ENCODE measurements around the gene PEAK3.

The PEAK3 gene

DNA sequence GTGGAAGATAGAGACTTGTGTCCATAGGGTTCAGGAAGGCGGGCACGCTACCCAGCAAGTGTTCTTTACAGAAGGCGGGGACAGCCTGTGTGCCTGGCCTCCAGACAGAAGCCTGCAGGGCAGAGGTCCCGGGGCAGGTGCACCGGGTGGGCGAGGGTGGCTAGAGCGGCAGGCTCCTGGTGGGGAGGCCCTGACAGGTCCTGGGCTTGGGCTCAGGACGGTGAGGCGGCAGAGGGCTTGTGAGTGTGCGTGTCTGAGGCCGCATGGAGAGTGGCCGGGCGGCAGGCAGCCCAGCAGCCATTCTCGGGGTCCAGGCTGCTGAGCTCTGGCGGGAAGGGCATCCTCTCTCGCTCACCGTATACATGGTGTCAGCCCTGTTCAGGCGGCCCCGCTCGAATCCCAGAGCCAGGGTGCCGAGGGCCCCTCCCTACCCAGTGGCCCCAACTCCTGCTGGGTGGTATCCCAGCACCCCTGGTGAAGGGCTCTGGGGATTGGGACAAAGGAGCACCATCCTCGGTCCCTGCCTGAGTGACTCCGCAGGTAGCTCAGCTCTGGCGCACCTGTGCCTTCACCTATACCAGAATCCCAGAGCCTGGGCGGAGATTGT, 35.9 kb downstream of the PEAK3 start:
- Histone ChIP-seq H3K79me2 (ENCODE audit: insufficient read depth, low read length) (peaks cover 12% of the 10 kb centered on the region), H3K27me3 (ENCODE audit: insufficient read depth, low read length) (no peaks in the 10 kb centered on the region), H2AFZ (ENCODE audit: low read length) (no peak overlapping the region), H3K36me3 (ENCODE audit: insufficient read depth, low read length) (peaks cover 61% of the 10 kb centered on the region), H3K9me3 (ENCODE audit: low read length) (no peaks in the 10 kb centered on the region), H3K27ac (ENCODE audit: low read depth, low read length, poor library complexity, severe bottlenecking) (no peak overlapping the region), H3K9me2 (ENCODE audit: low read depth, low read length) (no peaks in the 10 kb centered on the region), H3K4me3 (ENCODE audit: low read depth, low read length, poor library complexity, severe bottlenecking) (no peak overlapping the region), H3K9ac (ENCODE audit: low read length) (no peak overlapping the region), H4K20me1 (ENCODE audit: insufficient read depth, low read length) (no peaks in the 10 kb centered on the region), H3K4me2 (ENCODE audit: low read length) (no peak overlapping the region), H3K4me1 (ENCODE audit: insufficient read depth, low read length, severe bottlenecking) (peaks cover 6% of the 10 kb centered on the region), H3F3A (ENCODE audit: insufficient read depth, low read length) (no peaks in the 10 kb centered on the region)
- TF ChIP-seq EZH2 (IDR thresholded peaks at IDR 0.05; ENCODE audit: borderline replicate concordance, low read length): no peak
- TF ChIP-seq, protein P1, sequence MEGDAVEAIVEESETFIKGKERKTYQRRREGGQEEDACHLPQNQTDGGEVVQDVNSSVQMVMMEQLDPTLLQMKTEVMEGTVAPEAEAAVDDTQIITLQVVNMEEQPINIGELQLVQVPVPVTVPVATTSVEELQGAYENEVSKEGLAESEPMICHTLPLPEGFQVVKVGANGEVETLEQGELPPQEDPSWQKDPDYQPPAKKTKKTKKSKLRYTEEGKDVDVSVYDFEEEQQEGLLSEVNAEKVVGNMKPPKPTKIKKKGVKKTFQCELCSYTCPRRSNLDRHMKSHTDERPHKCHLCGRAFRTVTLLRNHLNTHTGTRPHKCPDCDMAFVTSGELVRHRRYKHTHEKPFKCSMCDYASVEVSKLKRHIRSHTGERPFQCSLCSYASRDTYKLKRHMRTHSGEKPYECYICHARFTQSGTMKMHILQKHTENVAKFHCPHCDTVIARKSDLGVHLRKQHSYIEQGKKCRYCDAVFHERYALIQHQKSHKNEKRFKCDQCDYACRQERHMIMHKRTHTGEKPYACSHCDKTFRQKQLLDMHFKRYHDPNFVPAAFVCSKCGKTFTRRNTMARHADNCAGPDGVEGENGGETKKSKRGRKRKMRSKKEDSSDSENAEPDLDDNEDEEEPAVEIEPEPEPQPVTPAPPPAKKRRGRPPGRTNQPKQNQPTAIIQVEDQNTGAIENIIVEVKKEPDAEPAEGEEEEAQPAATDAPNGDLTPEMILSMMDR (IDR thresholded peaks at IDR 0.05; ENCODE audit: low read length): no peak

DNA sequence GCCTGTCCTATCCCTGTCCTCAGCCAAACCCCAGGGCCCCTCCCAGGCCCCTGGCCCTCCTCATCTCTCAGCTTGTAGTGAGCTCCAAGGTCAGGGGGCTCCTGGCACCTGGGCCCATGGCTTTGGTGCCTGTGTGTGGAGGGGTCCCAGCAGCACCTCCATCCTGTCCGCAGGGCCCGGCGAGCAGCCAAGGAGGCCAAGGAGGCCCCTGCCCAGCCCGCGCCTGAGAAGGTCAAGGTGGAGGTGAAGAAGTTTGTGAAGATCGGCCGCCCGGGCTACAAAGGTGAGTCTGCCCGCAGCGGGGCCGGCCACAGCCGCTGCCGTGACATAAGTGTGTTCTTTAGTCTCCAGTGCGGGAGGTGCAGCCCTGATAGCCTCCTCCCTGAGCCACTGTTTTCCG, 36.7 kb downstream of the PEAK3 start:
- H3K27ac ChIP-seq (ENCODE audit: low read depth, low read length, poor library complexity, severe bottlenecking): no peak overlapping the region

DNA sequence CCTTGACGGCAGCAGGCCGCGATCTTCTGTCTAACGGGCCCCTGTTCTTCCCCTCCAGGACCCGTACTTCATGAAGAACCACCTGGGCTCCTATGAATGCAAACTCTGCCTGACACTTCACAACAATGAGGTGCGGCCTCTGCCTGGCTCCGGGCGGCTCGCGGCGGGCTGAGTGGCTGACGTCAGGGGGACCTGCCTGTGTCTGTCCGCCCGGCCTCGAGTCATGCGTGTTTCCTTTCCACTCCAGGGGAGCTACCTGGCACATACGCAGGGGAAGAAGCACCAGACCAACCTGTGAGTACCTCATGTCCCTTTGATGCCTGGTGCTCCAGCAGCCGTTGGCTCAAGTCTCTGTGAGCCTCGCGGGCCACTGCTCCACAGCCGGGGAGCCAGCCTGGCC, 37.5 kb downstream of the PEAK3 start:
- H3K4me3 ChIP-seq (ENCODE audit: low read depth, low read length, poor library complexity, severe bottlenecking): no peak overlapping the region
- H3K27me3 ChIP-seq (ENCODE audit: insufficient read depth, low read length): no peaks in the 10 kb centered on the region
- TF ChIP-seq, protein P1 (IDR thresholded peaks at IDR 0.05; ENCODE audit: low read length): no peak
- TF ChIP-seq EZH2 (IDR thresholded peaks at IDR 0.05; ENCODE audit: borderline replicate concordance, low read length): no peak
- no peaks in the 10 kb centered on the region for H3K9me3 ChIP-seq (ENCODE audit: low read length)
- no peaks in the 10 kb centered on the region for H3F3A ChIP-seq (ENCODE audit: insufficient read depth, low read length)
- no peak overlapping the region for H3K27ac ChIP-seq (ENCODE audit: low read depth, low read length, poor library complexity, severe bottlenecking)
- no peak overlapping the region for H2AFZ ChIP-seq (ENCODE audit: low read length)
- H3K4me1 ChIP-seq (ENCODE audit: insufficient read depth, low read length, severe bottlenecking): peaks cover 22% of the 10 kb centered on the region
- no peak overlapping the region for H3K4me2 ChIP-seq (ENCODE audit: low read length)
- peaks cover 61% of the 10 kb centered on the region for H3K36me3 ChIP-seq (ENCODE audit: insufficient read depth, low read length)
- H4K20me1 ChIP-seq (ENCODE audit: insufficient read depth, low read length): no peaks in the 10 kb centered on the region
- H3K9me2 ChIP-seq (ENCODE audit: low read depth, low read length): no peaks in the 10 kb centered on the region
- peaks cover 28% of the 10 kb centered on the region for H3K79me2 ChIP-seq (ENCODE audit: insufficient read depth, low read length)
- no peak overlapping the region for H3K9ac ChIP-seq (ENCODE audit: low read length)

More for the DNA sequence above, 36.7 kb downstream of the PEAK3 start:
- Histone ChIP-seq H2AFZ (ENCODE audit: low read length) (no peak overlapping the region), H3F3A (ENCODE audit: insufficient read depth, low read length) (no peaks in the 10 kb centered on the region), H3K9me3 (ENCODE audit: low read length) (no peaks in the 10 kb centered on the region), H3K9me2 (ENCODE audit: low read depth, low read length) (no peaks in the 10 kb centered on the region), H4K20me1 (ENCODE audit: insufficient read depth, low read length) (no peaks in the 10 kb centered on the region), H3K79me2 (ENCODE audit: insufficient read depth, low read length) (peaks cover 21% of the 10 kb centered on the region), H3K4me2 (ENCODE audit: low read length) (no peak overlapping the region), H3K9ac (ENCODE audit: low read length) (no peak overlapping the region), H3K27me3 (ENCODE audit: insufficient read depth, low read length) (no peaks in the 10 kb centered on the region), H3K4me3 (ENCODE audit: low read depth, low read length, poor library complexity, severe bottlenecking) (no peak overlapping the region), H3K36me3 (ENCODE audit: insufficient read depth, low read length) (peaks cover 61% of the 10 kb centered on the region), H3K4me1 (ENCODE audit: insufficient read depth, low read length, severe bottlenecking) (peaks cover 14% of the 10 kb centered on the region)
- no peak for TF ChIP-seq EZH2 (IDR thresholded peaks at IDR 0.05; ENCODE audit: borderline replicate concordance, low read length)
- TF ChIP-seq, protein P1 (IDR thresholded peaks at IDR 0.05; ENCODE audit: low read length): no peak

Data from OCI-LY1 (cell line).